GM18517 (cell line): Measurements from ENCODE around the gene TMOD4.

Experiments used
- ATAC-seq: cut with Tn5 transposase; IDR thresholded peaks from one replicate; pipeline ENCODE4 v1.9.1; 2021; ENCODE audit warnings: mild to moderate bottlenecking, moderate library complexity; ENCODE audit not compliant: unreplicated experiment

Gene TMOD4

GRCh38 chr1:151176514-151177045 is 799 bp upstream of the TMOD4 start:
- no peak for ATAC-seq

GRCh38 chr1:151175041-151175741 is 590 bp downstream of the TMOD4 start:
- no peak for ATAC-seq

- no peak for ATAC-seq
Measured at GRCh38 chr1:151171190-151171589, 4.6 kb downstream of the TMOD4 start.

GRCh38 chr1:151167116-151167515 is 8.7 kb downstream of the TMOD4 start:
- ATAC-seq, result no peak

- no peak for ATAC-seq
Measured at GRCh38 chr1:151166505-151166956, 9.2 kb downstream of the TMOD4 start.

GRCh38 chr1:151165738-151166504 is 9.9 kb downstream of the TMOD4 start, which contains the start of the genes LYSMD1 and SCNM1:
Gene LYSMD1, minus strand, starts transcription at chr1:151165902. Its CDS starts 644 bp downstream, at chr1:151165258.
Gene SCNM1, plus strand, starts transcription at chr1:151166144. Its CDS starts 9 bp downstream, at chr1:151166153.
- peak; percentile 72 for ATAC-seq

- ATAC-seq, result no peak
Measured at GRCh38 chr1:151165281-151165737, 10.5 kb downstream of the TMOD4 start.

GRCh38 chr1:151164732-151165280 is 11.0 kb downstream of the TMOD4 start:
- ATAC-seq, result no peak

GRCh38 chr1:151159373-151159772 is 16.4 kb downstream of the TMOD4 start:
- ATAC-seq, result no peak

GRCh38 chr1:151158751-151159251 is 17.0 kb downstream of the TMOD4 start:
- ATAC-seq, result no peak

GRCh38 chr1:151158326-151158725 is 17.5 kb downstream of the TMOD4 start:
- no peak for ATAC-seq

GRCh38 chr1:151157067-151157531 is 18.7 kb downstream of the TMOD4 start:
- ATAC-seq, result no peak

GRCh38 chr1:151156515-151156819 is 19.3 kb downstream of the TMOD4 start, which contains the start of gene TNFAIP8L2:
Gene TNFAIP8L2, plus strand, starts transcription at chr1:151156649. Its CDS starts 2,049 bp downstream, at chr1:151158698.
- ATAC-seq, result no peak

GRCh38 chr1:151147665-151148064 is 28.1 kb downstream of the TMOD4 start:
- ATAC-seq, result no peak

GRCh38 chr1:151147132-151147503 is 28.7 kb downstream of the TMOD4 start:
- no peak for ATAC-seq

GRCh38 chr1:151146412-151147131 is 29.2 kb downstream of the TMOD4 start, which contains the start of gene SEMA6C:
Gene SEMA6C, minus strand, starts transcription at chr1:151146631. Its CDS starts 4,010 bp downstream, at chr1:151142621.
- peak; percentile 97 for ATAC-seq

GRCh38 chr1:151146072-151146411 is 29.7 kb downstream of the TMOD4 start:
- no peak for ATAC-seq

GRCh38 chr1:151145304-151146071 is 30.3 kb downstream of the TMOD4 start:
- no peak for ATAC-seq

GRCh38 chr1:151144474-151145303 is 31.1 kb downstream of the TMOD4 start:
- no peak for ATAC-seq
